Psoas muscle (tissue), 8 donors: ENCODE measurements around the gene CACNB4. TPM values are rescaled to one million over a fixed set of nuclear protein-coding genes. Genes with fewer than 3 reads are reported as not detected.
"Not testable (repeated sequence)": the region's sequence is repeated elsewhere in the genome, so short reads cannot be mapped to it uniquely, and the experiment has no call there.

Experiments used
- ATAC-seq, 4 donors: fragments of 200-7000 bp; cut with Tn5 transposase; one replicate each; pipeline ENCODE4 v1.9.1; 2020; ENCODE audit warnings: moderate library complexity in 3 of 4, mild to moderate bottlenecking in 2 of 4
- DNase-seq, 2 donors: peaks; one replicate each; pipeline ENCODE4 v3.0.0-alpha.2; 2020
- H3K27ac ChIP-seq: fragments of 200-600 bp; one replicate; pipeline ENCODE4 v1.8.0; 2022
- H3K27me3 ChIP-seq, 3 donors: fragments of 200-600 bp in 1 of 3; one replicate each; pipeline versions ENCODE4 v1.6.1 to v1.8.0; 2013 to 2022; ENCODE audit warnings: low read length in 2 of 3, mild to moderate bottlenecking in 2 of 3, moderate library complexity in 1 of 3; ENCODE audit not compliant: insufficient read depth in 3 of 3
- H3K36me3 ChIP-seq, 2 donors: fragments of 200-600 bp in 1 of 2; one replicate each; pipeline versions ENCODE4 v1.6.1 to v1.8.0; 2013 to 2022; ENCODE audit warnings: low read depth in 1 of 2, mild to moderate bottlenecking in 1 of 2, moderate library complexity in 1 of 2; ENCODE audit not compliant: insufficient read depth in 1 of 2
- H3K4me1 ChIP-seq: fragments of 200-600 bp; one replicate; pipeline ENCODE4 v1.8.0; 2022
- H3K4me3 ChIP-seq: fragments of 200-600 bp; one replicate; pipeline ENCODE4 v1.8.0; 2022; ENCODE audit warnings: mild to moderate bottlenecking
- H3K9me3 ChIP-seq: fragments of 200-600 bp; one replicate; pipeline ENCODE4 v1.8.0; 2022
- CTCF ChIP-seq: fragments of 200-600 bp; IDR thresholded peaks from one replicate; pipeline ENCODE4 v1.8.0; 2022; ENCODE audit warnings: antibody characterized with exemption
- WGBS, 3 donors: extraction: QIAGEN DNeasy Blood & Tissue Kit; methylation state at CpG; one replicate each; pipeline versions ENCODE4 v1.1.6 to v1.1.7; 2013; 5-methylcytosine and 5-hydroxymethylcytosine counted together
- intact Hi-C, 2 donors: fragments of 100-400 bp; cut with DNase I; formaldehyde crosslinking; loops; one replicate each; pipeline versions ENCODE4 v1.11.0 to v1.14.2; 2022
- polyA plus RNA-seq, 3 donors: library from polyadenylated mRNA; stranded (reverse); fragments of 200-250 nt; gene quantifications; one replicate each; pipeline ENCODE4 v1.2.3, GENCODE V29; 2013
- total RNA-seq, 4 donors: library from RNA; stranded (reverse); fragmentation: NEBNext Ultra II Directional in 2 of 4; extraction: Animal tissue kit (Norgen Biotek cat#: 25700) in 2 of 4; gene quantifications; one replicate each; pipeline versions ENCODE4 v1.2.1 to v1.2.4, GENCODE V29; 2021 to 2023
- donor health status: healthy with polysubstance abuse.
- donor health status: DM: no; HTN: no; CAD: no; lungs with moderate emphysema.
- donor health status: Bipolar disorder and iron deficiency.
- donor health status: healthy.
- donor health status: DM: yes; HTN: yes; CAD: no.
- donor health status: DM: no; HTN: no; CAD: no.
- donor health status: DM: no; HTN: no; CAD: no.
- donor health status: DM: yes; HTN: yes; CAD: no.

The CACNB4 gene
- total and polyA plus RNA-seq, 7 donors = 0.10 to 1.1 (median 0.21) TPM

- DNase-seq = no peak
- 19 to 22% (median 19%) methylated on average over 2 of the region's 2 CpGs for WGBS, 3 donors
- no peaks in the 10 kb centered on the region for H3K9me3 ChIP-seq
- peaks cover 8% of the 10 kb centered on the region for H3K4me1 ChIP-seq
- no peaks in the 10 kb centered on the region for H3K36me3 ChIP-seq
- no peak overlapping the region for H3K27ac ChIP-seq
- no peak overlapping the region for H3K4me3 ChIP-seq
- H3K27me3 ChIP-seq = peaks cover 0 to 6% (median 0%) of the 10 kb centered on the region in 3 donors
- ATAC-seq = peak in 1 of 4 donors; percentile 36
- intact Hi-C loops = no loop called here
- TF ChIP-seq CTCF = no peak
These were observed 5.4 kb downstream of the CACNB4 start for GRCh38 chr2:152093464-152093863.

DNA sequence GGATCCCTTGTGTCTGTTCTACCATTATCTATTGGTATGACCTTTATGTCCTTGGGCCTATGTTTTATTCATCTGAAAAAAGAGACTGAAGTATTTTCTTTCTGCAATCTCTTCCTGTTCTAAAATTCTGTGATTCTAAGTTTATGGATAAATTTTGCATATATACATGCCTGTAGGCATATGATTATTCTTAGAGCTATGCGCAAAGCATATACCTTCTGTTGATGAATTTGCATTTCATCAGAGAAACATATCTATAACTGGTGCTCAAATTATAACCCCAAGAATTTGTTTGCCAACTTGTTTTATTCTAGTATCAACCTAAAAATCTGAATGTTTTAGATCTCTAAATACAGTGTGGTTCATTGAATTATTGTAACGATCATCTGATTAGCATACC lies 6.7 kb downstream of the CACNB4 start:
- no peak for TF ChIP-seq CTCF
- H3K9me3 ChIP-seq = no peaks in the 10 kb centered on the region
- ATAC-seq (no peak), DNase-seq (no peak)
- H3K4me3 ChIP-seq = no peak overlapping the region
- intact Hi-C loops = no loop called here
- WGBS, 3 donors = 92 to 96% (median 96%) methylated on average over 2 of the region's 2 CpGs
- no peak overlapping the region for H3K27ac ChIP-seq
- no peaks in the 10 kb centered on the region for H3K36me3 ChIP-seq
- no peaks in the 10 kb centered on the region for H3K27me3 ChIP-seq
- no peaks in the 10 kb centered on the region for H3K4me1 ChIP-seq

GRCh38 chr2:152090726-152091125 lies 8.1 kb downstream of the CACNB4 start:
- H3K4me3 ChIP-seq, H3K4me1 ChIP-seq, H3K9me3 ChIP-seq, H3K36me3 ChIP-seq, DNase-seq, H3K27me3 ChIP-seq, intact Hi-C loops: not testable (repeated sequence)
- peak overlapping the region; percentile 4 for H3K27ac ChIP-seq
- 49 to 60% (median 51%) methylated on average over 4 of the region's 4 CpGs for WGBS, 3 donors
- ATAC-seq = peak; percentile 71 to 90 (median 82)

DNA sequence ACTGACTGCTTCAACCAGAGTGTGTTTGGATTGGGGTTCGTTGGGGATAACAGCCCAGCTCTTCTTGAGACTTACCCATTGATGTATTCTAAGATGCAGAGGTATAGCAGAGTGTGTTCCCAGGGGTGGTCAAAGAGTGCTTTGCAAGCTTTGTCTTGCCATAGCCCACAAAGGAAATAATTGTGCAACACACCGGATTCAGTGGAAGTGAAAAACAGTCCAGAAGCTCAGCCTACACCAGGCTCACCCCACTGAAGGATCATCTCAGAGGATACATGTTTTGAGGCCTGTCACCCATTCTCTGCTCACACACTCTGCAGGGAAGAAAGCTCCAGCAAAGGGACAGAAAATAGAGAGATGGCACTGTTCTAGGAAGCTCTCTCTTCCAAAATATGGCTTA lies 9.6 kb downstream of the CACNB4 start:
- H3K4me3 ChIP-seq = no peak overlapping the region
- no peaks in the 10 kb centered on the region for H3K27me3 ChIP-seq
- intact Hi-C loops = loop anchor here in 1 of 2 donors (5.0 kb wide), 1 partner anchor 52 kb away; no protein-coding TSS in a partner anchor
- H3K27ac ChIP-seq = no peak overlapping the region
- no peaks in the 10 kb centered on the region for H3K4me1 ChIP-seq
- H3K9me3 ChIP-seq = no peaks in the 10 kb centered on the region
- H3K36me3 ChIP-seq = no peaks in the 10 kb centered on the region
- no peak for TF ChIP-seq CTCF
- ATAC-seq = no peak
- WGBS, 3 donors = 72 to 76% (median 73%) methylated on average over 2 of the region's 2 CpGs
- DNase-seq = no peak

GRCh38 chr2:152088006-152088405 lies 10.8 kb downstream of the CACNB4 start:
- Histone ChIP-seq H3K4me3 (no peak overlapping the region), H3K4me1 (no peaks in the 10 kb centered on the region), H3K9me3 (no peaks in the 10 kb centered on the region), H3K27ac (no peak overlapping the region), H3K27me3 (no peaks in the 10 kb centered on the region), H3K36me3 (no peaks in the 10 kb centered on the region)
- intact Hi-C loops = loop anchor here in 1 of 2 donors (5.0 kb wide), 1 partner anchor 51 kb away; no protein-coding TSS in a partner anchor
- DNase-seq = no peak
- WGBS, 3 donors = 73 to 81% (median 75%) methylated on average over 3 of the region's 3 CpGs
- TF ChIP-seq CTCF = no peak
- ATAC-seq = no peak
